Endodermal cell (in vitro differentiated cells): ENCODE results near the gene SEMA3D. TPM values are rescaled to one million over a fixed set of nuclear protein-coding genes. Genes with fewer than 3 reads are reported as not detected.

Source experiments
- DNase-seq: peaks from one replicate; pipeline ENCODE4 v3.0.0-alpha.2; 2017
- H3K27ac ChIP-seq: 2 replicates; pipeline ENCODE4 v1.5.1; 2013; ENCODE audit warnings: mild to moderate bottlenecking, low read depth, low read length, moderate library complexity
- H3K27me3 ChIP-seq: 2 replicates; pipeline ENCODE4 v1.6.1; 2013; ENCODE audit warnings: mild to moderate bottlenecking, low read length, moderate library complexity; ENCODE audit not compliant: insufficient read depth, control insufficient read depth, poor library complexity, severe bottlenecking
- H3K36me3 ChIP-seq: 2 replicates; pipeline ENCODE4 v1.7.0; 2013; ENCODE audit warnings: mild to moderate bottlenecking, low read length, moderate library complexity; ENCODE audit not compliant: control insufficient read depth, insufficient read depth
- H3K4me1 ChIP-seq: one replicate; pipeline ENCODE4 v1.7.0; 2013; ENCODE audit warnings: low read length; ENCODE audit not compliant: control insufficient read depth, insufficient read depth
- H3K4me3 ChIP-seq: 2 replicates; pipeline ENCODE4 v1.5.1; 2013; ENCODE audit warnings: mild to moderate bottlenecking, low read length, moderate library complexity
- H3K9ac ChIP-seq: 2 replicates; pipeline ENCODE4 v1.6.1; 2013; ENCODE audit warnings: mild to moderate bottlenecking, low read length, moderate library complexity; ENCODE audit not compliant: poor library complexity, severe bottlenecking; ENCODE audit errors: extremely low read depth
- H3K9me3 ChIP-seq: 2 replicates; pipeline ENCODE4 v1.6.1; 2013; ENCODE audit warnings: mild to moderate bottlenecking, low read length, moderate library complexity; ENCODE audit not compliant: control insufficient read depth
- H3K27ac Mint-ChIP-seq: 2 replicates; pipeline ENCODE4 v1.8.0; 2020; ENCODE audit warnings: mixed read lengths
- H3K27me3 Mint-ChIP-seq: 2 replicates; pipeline ENCODE4 v1.8.0; 2021; ENCODE audit warnings: mild to moderate bottlenecking, mixed read lengths; ENCODE audit not compliant: insufficient read depth
- H3K36me3 Mint-ChIP-seq: 2 replicates; pipeline ENCODE4 v1.8.0; 2020; ENCODE audit warnings: low read depth, mixed read lengths
- H3K4me1 Mint-ChIP-seq: 2 replicates; pipeline ENCODE4 v1.8.0; 2020; ENCODE audit warnings: mixed read lengths
- H3K4me3 Mint-ChIP-seq: 2 replicates; pipeline ENCODE4 v1.8.0; 2020; ENCODE audit warnings: mild to moderate bottlenecking, moderate library complexity, mixed read lengths
- H3K9me3 Mint-ChIP-seq: 2 replicates; pipeline ENCODE4 v1.8.0; 2020; ENCODE audit warnings: mild to moderate bottlenecking, mixed read lengths
- WGBS, 2 experiments: methylation state at CpG; one replicate each; pipeline versions ENCODE4 v1.1.5 to v1.1.7; 2013; ENCODE audit warnings: missing lambda C conversion rate in 2 of 2, mixed read lengths in 1 of 2; ENCODE audit not compliant: insufficient coverage in 1 of 2, insufficient read length in 1 of 2; 5-methylcytosine and 5-hydroxymethylcytosine counted together
- long read RNA-seq, 4 experiments: library from polyadenylated mRNA in 2 of 4; library from RNA in 1 of 4; library from capped mRNA in 1 of 4; stranded (forward) in 3 of 4; unstranded in 1 of 4; transcript quantifications; one replicate each; pipeline ENCODE4 v2.0.0, GENCODE V29; 2020 to 2021; ENCODE audit warnings: inconsistent platforms in 1 of 4
- polyA plus RNA-seq, 2 experiments: library from polyadenylated mRNA; stranded (reverse); fragments of 50-300 nt; gene quantifications; one replicate each; pipeline ENCODE4 v1.2.3, GENCODE V29; 2013
- total RNA-seq, 2 donors: library from RNA; stranded (reverse); fragmentation: NEBNext Ultra II Directional in 1 of 2; extraction: Animal tissue kit (Norgen Biotek cat#: 25700) in 1 of 2; gene quantifications; 2 replicates in 1 of 2; 3 replicates in 1 of 2; pipeline ENCODE4 v1.2.1, GENCODE V29; 2021
- TF ChIP-seq, protein P1 (sequence below): fragments of 200-600 bp; sonication (generic); conservative IDR thresholded peaks from 2 replicates; pipeline ENCODE4 v1.5.0; 2021; ENCODE audit warnings: antibody characterized with exemption, mild to moderate bottlenecking

The SEMA3D gene
- 10 to 100 TPM in 1 of 2 donors, 1 to 10 TPM in 1; 6.5 to 13.9 TPM for total RNA-seq
- polyA plus RNA-seq (2013, experiment 1 of 2) = 6.7 TPM
- 7.4 TPM for polyA plus RNA-seq (2013, experiment 2 of 2)
- long read RNA-seq, experiment 1, partial matches to known transcripts = 0 of 3 reads
- long read RNA-seq, experiment 1, other reads (novel, unspliced or antisense) = 3 of 3 reads
- long read RNA-seq, experiment 2, partial matches to known transcripts = 1 of 9 reads
- long read RNA-seq, experiment 2, other reads (novel, unspliced or antisense) = 8 of 9 reads
- long read RNA-seq, experiment 3, partial matches to known transcripts = 7 of 19 reads
- long read RNA-seq, experiment 3, other reads (novel, unspliced or antisense) = 12 of 19 reads
- long read RNA-seq, experiment 4 = 0 reads

DNA sequence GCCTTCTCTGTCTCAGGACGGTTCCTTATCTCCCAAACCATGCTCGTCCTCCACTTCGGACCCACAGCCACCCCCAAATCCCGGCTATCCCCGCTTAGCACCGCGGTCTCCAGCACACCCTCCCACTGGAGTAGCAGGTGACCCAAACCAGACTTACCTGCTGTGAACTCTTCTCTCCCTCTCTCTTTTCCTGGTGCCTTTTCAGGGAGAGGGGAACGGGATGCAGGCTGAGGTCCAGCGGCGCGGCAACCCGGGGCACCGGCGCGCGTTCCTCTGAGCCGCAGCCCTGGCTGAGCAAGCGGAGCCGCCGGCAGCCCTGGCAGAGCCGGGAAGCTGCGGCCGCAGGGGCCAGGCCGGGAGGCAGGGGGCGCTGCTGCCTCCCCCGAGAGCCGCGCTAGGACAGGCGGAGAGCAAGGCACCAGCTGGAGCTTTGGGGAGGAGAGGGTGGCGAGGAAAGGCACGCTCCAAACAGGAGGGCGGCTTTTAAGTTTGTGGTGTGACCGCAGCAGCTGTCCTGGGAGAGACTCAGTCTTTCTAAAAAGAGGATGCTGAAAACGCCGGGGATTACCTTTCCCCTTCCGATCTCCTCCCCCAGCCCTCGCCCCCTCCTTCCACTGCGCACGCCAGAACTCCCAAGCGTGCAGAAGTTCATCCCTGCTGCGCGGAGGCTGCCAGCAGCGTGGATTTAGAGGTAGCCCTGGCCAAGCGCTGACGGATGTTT, at the start of gene SEMA3D:
Gene SEMA3D, minus strand, starts transcription at position 536 of the 721 bp plus-strand sequence. CDS start 65,165 bp downstream, outside the sequence.
- H3K27me3 ChIP-seq = peaks cover 25% of the 10 kb centered on the region
- peaks cover 48% of the 10 kb centered on the region for H3K27me3 Mint-ChIP-seq
- H3K9me3 Mint-ChIP-seq = no peaks in the 10 kb centered on the region
- H3K27ac ChIP-seq = no peak within 1 kb of the TSS
- H3K4me3 Mint-ChIP-seq = peak within 1 kb of the TSS; percentile 72
- H3K4me1 Mint-ChIP-seq = peaks cover 16% of the 10 kb centered on the region
- no peaks in the 10 kb centered on the region for H3K36me3 ChIP-seq
- no peaks in the 10 kb centered on the region for H3K9me3 ChIP-seq
- DNase-seq = peak; percentile 96
- peaks cover 4% of the 10 kb centered on the region for H3K4me1 ChIP-seq
- peak within 1 kb of the TSS; percentile 8 for H3K27ac Mint-ChIP-seq
- H3K36me3 Mint-ChIP-seq = no peaks in the 10 kb centered on the region
- TF ChIP-seq, protein P1, sequence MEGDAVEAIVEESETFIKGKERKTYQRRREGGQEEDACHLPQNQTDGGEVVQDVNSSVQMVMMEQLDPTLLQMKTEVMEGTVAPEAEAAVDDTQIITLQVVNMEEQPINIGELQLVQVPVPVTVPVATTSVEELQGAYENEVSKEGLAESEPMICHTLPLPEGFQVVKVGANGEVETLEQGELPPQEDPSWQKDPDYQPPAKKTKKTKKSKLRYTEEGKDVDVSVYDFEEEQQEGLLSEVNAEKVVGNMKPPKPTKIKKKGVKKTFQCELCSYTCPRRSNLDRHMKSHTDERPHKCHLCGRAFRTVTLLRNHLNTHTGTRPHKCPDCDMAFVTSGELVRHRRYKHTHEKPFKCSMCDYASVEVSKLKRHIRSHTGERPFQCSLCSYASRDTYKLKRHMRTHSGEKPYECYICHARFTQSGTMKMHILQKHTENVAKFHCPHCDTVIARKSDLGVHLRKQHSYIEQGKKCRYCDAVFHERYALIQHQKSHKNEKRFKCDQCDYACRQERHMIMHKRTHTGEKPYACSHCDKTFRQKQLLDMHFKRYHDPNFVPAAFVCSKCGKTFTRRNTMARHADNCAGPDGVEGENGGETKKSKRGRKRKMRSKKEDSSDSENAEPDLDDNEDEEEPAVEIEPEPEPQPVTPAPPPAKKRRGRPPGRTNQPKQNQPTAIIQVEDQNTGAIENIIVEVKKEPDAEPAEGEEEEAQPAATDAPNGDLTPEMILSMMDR = peak; percentile 97
- H3K9ac ChIP-seq = peak within 1 kb of the TSS; percentile 46
- peak within 1 kb of the TSS; percentile 92 for H3K4me3 ChIP-seq
- WGBS, 2 experiments = 2% methylated on average over 10 to 45 of the region's 45 CpGs

- DNase-seq = no peak
- no peaks in the 10 kb centered on the region for H3K36me3 ChIP-seq
- H3K4me3 ChIP-seq = no peak overlapping the region
- H3K36me3 Mint-ChIP-seq = no peaks in the 10 kb centered on the region
- no peaks in the 10 kb centered on the region for H3K9me3 ChIP-seq
- 90 to 100% methylated on average over 3 of the region's 3 CpGs for WGBS, 2 experiments
- H3K27ac Mint-ChIP-seq = no peak overlapping the region
- peaks cover 3% of the 10 kb centered on the region for H3K4me1 ChIP-seq
- no peaks in the 10 kb centered on the region for H3K9me3 Mint-ChIP-seq
- H3K4me1 Mint-ChIP-seq = peaks cover 3% of the 10 kb centered on the region
- H3K27me3 ChIP-seq = no peaks in the 10 kb centered on the region
- H3K9ac ChIP-seq = no peak overlapping the region
- no peaks in the 10 kb centered on the region for H3K27me3 Mint-ChIP-seq
- H3K27ac ChIP-seq = no peak overlapping the region
- TF ChIP-seq, protein P1 = no peak
- H3K4me3 Mint-ChIP-seq = no peak overlapping the region
Observed at GRCh38 chr7:85234730-85235129, 47.9 kb upstream of the SEMA3D start.

- Mint-ChIP-seq H3K27me3 (no peaks in the 10 kb centered on the region), H3K4me1 (no peaks in the 10 kb centered on the region), H3K27ac (no peak overlapping the region), H3K9me3 (no peaks in the 10 kb centered on the region), H3K36me3 (no peaks in the 10 kb centered on the region), H3K4me3 (no peak overlapping the region)
- Histone ChIP-seq H3K9ac (no peak overlapping the region), H3K9me3 (no peaks in the 10 kb centered on the region), H3K4me1 (peaks cover 3% of the 10 kb centered on the region), H3K36me3 (no peaks in the 10 kb centered on the region), H3K4me3 (no peak overlapping the region), H3K27me3 (no peaks in the 10 kb centered on the region), H3K27ac (no peak overlapping the region)
- no peak for DNase-seq
- WGBS, 2 experiments = 92 to 94% methylated on average over 2 of the region's 2 CpGs
- TF ChIP-seq, protein P1 = no peak
Observed at GRCh38 chr7:85232068-85232467, 45.2 kb upstream of the SEMA3D start.
